ENCODE measurements around the gene APBB1. TPM values are rescaled to one million over a fixed set of nuclear protein-coding genes. Genes with fewer than 3 reads are reported as not detected.

The APBB1 gene
- polyA plus RNA-seq, 2 of the 4 experiments (the other 2 are of a cell fraction): 13.6 to 16.4 TPM

GRCh38 chr11:6385046-6385777, 33.7 kb downstream of the APBB1 start (continued):
- TF ChIP-seq FOSB (CRISPR knock-in tag; IDR thresholded peaks at IDR 0.05) (no peak), RNF2 (IDR thresholded peaks at IDR 0.05; ENCODE audit: borderline replicate concordance, low read depth) (no peak)

GRCh38 chr11:6378640-6378989, 40.3 kb downstream of the APBB1 start:
- 0 out of 3 replicates have a peak, but pooled peaks cover 7% of the 10 kb centered on the region for H3K4me1 ChIP-seq
- DNase-seq (ENCODE audit: low read depth in 1 of 2, low spot score in 1 of 2) (no peak), ATAC-seq (peak; percentile 33 to 44; a peak in 4 of 6 replicates), FAIRE-seq (no peak)
- no peak overlapping the region for H3K4me3 ChIP-seq
- ChIA-PET POLR2A (interaction anchor here (0.7 to 1.7 kb wide), 7 partner anchors 12 to 305 kb away, joined by 3 to 11 read pairs (median 3); partner anchors contain the start of genes APBB1, ARFIP2, MRPL17 and SMPD1), CTCF (interaction anchor here (0.6 to 9.6 kb wide), 81 partner anchors 8 to 1240 kb away, joined by 3 to 142 read pairs (median 4); partner anchors contain the start of genes ARFIP2, DNHD1, FHIP1B and HPX)
- H3K4me2 ChIP-seq: no peak overlapping the region
- no peaks in the 10 kb centered on the region for H3K9me3 ChIP-seq
- WGBS (ENCODE audit: missing lambda C conversion rate): 38% methylated on average over 5 of the region's 5 CpGs
- no peak for TF ChIP-seq HES2 (IDR thresholded peaks at IDR 0.05)
- no peak for TF ChIP-seq JUN (IDR thresholded peaks at IDR 0.05)
- no peak for TF ChIP-seq RAD21 (conservative IDR thresholded peaks at IDR 0.05 in 1 of 2, IDR thresholded peaks at IDR 0.05 in 1 of 2)
- TF ChIP-seq MAFK (IDR thresholded peaks at IDR 0.05; ENCODE audit: partially characterized antibody): no peak
- no peak for TF ChIP-seq ATOH8 (CRISPR knock-in tag; IDR thresholded peaks at IDR 0.05; ENCODE audit: low read depth)
- no peak for TF ChIP-seq POLR2AphosphoS2 (conservative IDR thresholded peaks at IDR 0.05; ENCODE audit: low read length)
- TF ChIP-seq ZNF302 (CRISPR knock-in tag; IDR thresholded peaks at IDR 0.05): no peak
- no peak for TF ChIP-seq ZC3H11A (IDR thresholded peaks at IDR 0.05)
- no peak overlapping the region for H3K27ac ChIP-seq

- H3K27ac ChIP-seq: no peak overlapping the region
- H3K4me2 ChIP-seq: no peak overlapping the region
- TF ChIP-seq PHF8 (IDR thresholded peaks at IDR 0.05; ENCODE audit: borderline replicate concordance, low read depth) (no peak), FOSL2 (IDR thresholded peaks at IDR 0.05) (no peak), FOSL2 (CRISPR knock-in tag; IDR thresholded peaks at IDR 0.05) (no peak), USF2 (IDR thresholded peaks at IDR 0.05) (peak; percentile 27; the same call in 1 of the 2 replicates), FOXS1 (CRISPR knock-in tag; IDR thresholded peaks at IDR 0.05) (no peak)
- FAIRE-seq: no peak
- WGBS (ENCODE audit: missing lambda C conversion rate): 17% methylated on average over 4 of the region's 4 CpGs
- H3K4me3 ChIP-seq: no peak overlapping the region
- 0 out of 3 replicates have a peak, but pooled peaks cover 7% of the 10 kb centered on the region for H3K4me1 ChIP-seq
- no peaks in the 10 kb centered on the region for H3K9me3 ChIP-seq
- CTCF ChIA-PET: interaction anchor here (0.6 to 9.6 kb wide), 42 partner anchors 9 to 1240 kb away, joined by 3 to 142 read pairs (median 5); partner anchors contain the start of genes ARFIP2, DNHD1, HPX and MRPL17
- peak; percentile 18 to 42; a peak in 3 of 6 replicates for ATAC-seq
- DNase-seq (ENCODE audit: low read depth in 1 of 2, low spot score in 1 of 2): no peak
- POLR2A ChIA-PET: interaction anchor here (1.7 kb wide), 1 partner anchor 305 kb away, joined by 11 read pairs; the partner anchor contains the start of gene MRPL17
Observed at GRCh38 chr11:6377902-6378639, 40.8 kb downstream of the APBB1 start.

GRCh38 chr11:6371825-6372224, 47.1 kb downstream of the APBB1 start:
- H3K9me3 ChIP-seq: no peaks in the 10 kb centered on the region
- WGBS (ENCODE audit: missing lambda C conversion rate): 79% methylated on average over 6 of the region's 6 CpGs
- no peaks in the 10 kb centered on the region for H3K4me1 ChIP-seq
- no peak overlapping the region for H3K4me2 ChIP-seq
- FAIRE-seq (no peak), DNase-seq (ENCODE audit: low read depth in 1 of 2, low spot score in 1 of 2) (no peak), ATAC-seq (peak in 1 of 2 experiments; percentile 19; a peak in 1 of 6 replicates)
- no peak for TF ChIP-seq NPAS2 (CRISPR knock-in tag; IDR thresholded peaks at IDR 0.05; ENCODE audit: borderline replicate concordance)
- no peak for TF ChIP-seq RNF2 (IDR thresholded peaks at IDR 0.05; ENCODE audit: borderline replicate concordance, low read depth)
- TF ChIP-seq HOXA7 (CRISPR knock-in tag; IDR thresholded peaks at IDR 0.05): no peak
- no peak for TF ChIP-seq FOXS1 (CRISPR knock-in tag; IDR thresholded peaks at IDR 0.05)
- no peak overlapping the region for H3K27ac ChIP-seq
- no peak overlapping the region for H3K4me3 ChIP-seq
- CTCF ChIA-PET: interaction anchor here (0.5 to 3.6 kb wide), 7 partner anchors 7 to 1323 kb away, joined by 3 to 34 read pairs (median 4); no protein-coding TSS in a partner anchor
- POLR2A ChIA-PET: no interaction called here

Data from A549 (cell line).